HG03064 (cell line): Measurements from ENCODE around the gene HIVEP3.
"Not testable (repeated sequence)": the region's sequence is repeated elsewhere in the genome, so short reads cannot be mapped to it uniquely, and the experiment has no call there.

ENCODE experiments used
- ATAC-seq: cut with Tn5 transposase; IDR thresholded peaks from one replicate; pipeline ENCODE4 v1.9.1; 2021; ENCODE audit warnings: low read depth; ENCODE audit not compliant: unreplicated experiment

HIVEP3 gene

GRCh38 chr1:41698916-41699860 is 219.5 kb downstream of the HIVEP3 start:
- ATAC-seq = no peak

- ATAC-seq = no peak
Observed at GRCh38 chr1:41696381-41696780, 222.3 kb downstream of the HIVEP3 start.

- ATAC-seq = no peak
Observed at GRCh38 chr1:41695118-41695745, 223.5 kb downstream of the HIVEP3 start.

GRCh38 chr1:41691966-41692365 is 226.8 kb downstream of the HIVEP3 start:
- ATAC-seq = not testable (repeated sequence)

- no peak for ATAC-seq
Observed at GRCh38 chr1:41691424-41691823, 227.3 kb downstream of the HIVEP3 start.

DNA sequence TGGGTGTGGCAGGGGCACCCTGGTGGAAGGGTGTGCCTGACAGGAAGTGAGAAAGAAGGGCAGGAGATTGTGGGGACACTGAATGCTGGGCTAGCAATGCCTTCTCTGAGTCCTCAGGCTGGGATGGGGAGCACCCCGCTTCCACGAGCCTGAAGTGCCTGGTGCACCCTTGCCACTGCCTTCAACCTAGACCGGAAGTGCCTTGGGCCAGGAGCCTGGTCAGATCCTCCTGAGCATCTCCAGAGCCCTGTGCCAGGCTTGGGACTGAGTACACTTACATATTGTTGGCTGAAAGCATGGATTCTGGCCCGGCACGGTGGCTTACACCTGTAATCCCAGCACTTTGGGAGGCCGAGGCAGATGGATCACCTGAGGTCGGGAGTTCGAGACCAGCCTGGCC is 228.4 kb downstream of the HIVEP3 start:
- ATAC-seq = no peak

GRCh38 chr1:41689558-41689981 is 229.2 kb downstream of the HIVEP3 start:
- no peak for ATAC-seq

- ATAC-seq = no peak
Observed at GRCh38 chr1:41689139-41689538, 229.6 kb downstream of the HIVEP3 start.

GRCh38 chr1:41687007-41687406 is 231.7 kb downstream of the HIVEP3 start:
- no peak for ATAC-seq

- no peak for ATAC-seq
Observed at GRCh38 chr1:41683681-41684500, 234.8 kb downstream of the HIVEP3 start.

GRCh38 chr1:41682845-41683625 is 235.7 kb downstream of the HIVEP3 start:
- no peak for ATAC-seq

DNA sequence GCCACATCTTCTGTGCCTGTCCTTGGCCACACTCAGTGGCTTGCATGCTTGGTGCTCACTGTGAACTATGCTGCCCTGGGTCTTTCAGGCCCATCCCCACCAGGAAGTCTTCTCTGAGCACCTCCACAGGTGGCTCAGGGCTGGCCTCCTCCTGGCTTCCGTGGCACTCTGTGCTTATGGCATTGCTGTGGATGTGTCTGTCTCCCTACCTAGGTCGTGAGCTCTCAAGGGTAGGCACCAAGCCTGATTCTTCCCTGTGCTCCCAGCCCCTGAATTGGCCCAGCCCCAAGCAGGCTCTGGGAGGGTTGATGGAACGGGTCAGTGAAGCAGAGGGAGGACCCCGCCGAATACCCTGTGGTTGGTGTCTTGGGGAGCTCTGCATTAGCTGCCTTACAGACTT is 236.6 kb downstream of the HIVEP3 start:
- ATAC-seq = no peak

DNA sequence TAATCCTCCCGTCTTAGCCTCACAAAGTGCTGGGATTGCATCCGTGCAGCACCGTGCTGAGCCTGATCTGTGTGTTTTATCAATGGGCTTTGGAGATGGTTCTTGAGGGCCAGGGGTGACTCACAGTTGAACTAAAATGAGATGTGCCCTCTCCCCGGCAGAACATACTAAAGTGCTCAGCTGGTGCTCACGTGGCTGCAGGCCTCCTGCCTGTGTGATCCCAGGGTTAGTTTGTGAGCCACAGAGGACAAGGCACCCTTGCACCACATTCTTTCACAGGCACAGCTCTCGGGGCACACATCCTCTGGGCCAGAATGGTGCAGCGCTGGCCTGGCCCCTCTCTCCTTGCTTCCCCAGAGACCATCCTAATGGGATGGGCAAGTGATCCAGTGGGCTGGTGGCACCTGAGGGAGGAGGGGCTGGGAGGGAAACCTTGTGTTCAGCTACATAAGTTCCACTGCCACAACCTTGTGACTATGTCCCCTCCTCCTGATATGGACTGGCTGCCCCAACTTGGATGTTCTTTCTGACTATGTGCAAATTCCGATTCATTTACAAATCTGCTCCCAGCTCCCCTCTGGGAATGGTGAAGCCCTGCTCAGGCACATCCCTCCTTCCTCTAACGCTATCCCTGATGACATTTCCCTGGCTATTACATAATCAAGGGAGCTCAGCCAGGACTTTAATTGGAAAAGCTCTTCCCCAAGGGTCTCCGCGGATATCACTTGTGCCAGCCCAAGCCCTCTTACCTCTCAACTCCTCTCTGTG is 237.2 kb downstream of the HIVEP3 start:
- no peak for ATAC-seq

- no peak for ATAC-seq
Observed at GRCh38 chr1:41679994-41680393, 238.7 kb downstream of the HIVEP3 start.

- ATAC-seq = no peak
Observed at GRCh38 chr1:41679531-41679930, 239.2 kb downstream of the HIVEP3 start.

GRCh38 chr1:41678111-41678878 is 240.4 kb downstream of the HIVEP3 start:
- no peak for ATAC-seq

- no peak for ATAC-seq
Observed at GRCh38 chr1:41677620-41678019, 241.1 kb downstream of the HIVEP3 start.

- no peak for ATAC-seq
Observed at GRCh38 chr1:41675401-41675800, 243.3 kb downstream of the HIVEP3 start.

GRCh38 chr1:41674522-41674921 is 244.2 kb downstream of the HIVEP3 start:
- no peak for ATAC-seq
